Measurements from ENCODE around the gene IL16.
"Not testable (repeated sequence)": the region's sequence is repeated elsewhere in the genome, so short reads cannot be mapped to it uniquely, and the experiment has no call there.

Gene IL16

GRCh38 chr15:81341351-81341750, 144.7 kb downstream of the IL16 start:
- DNase-seq: no peak

- DNase-seq: no peak
Observed at GRCh38 chr15:81343371-81343770, 146.7 kb downstream of the IL16 start.

GRCh38 chr15:81346611-81347010, 149.9 kb downstream of the IL16 start:
- no peak for DNase-seq

GRCh38 chr15:81347910-81348309, 151.2 kb downstream of the IL16 start:
- no peak for DNase-seq

GRCh38 chr15:81348691-81349090, 152.0 kb downstream of the IL16 start:
- not testable (repeated sequence) for DNase-seq

- no peak for DNase-seq
Observed at GRCh38 chr15:81349271-81349670, 152.6 kb downstream of the IL16 start.

- no peak for DNase-seq
Observed at GRCh38 chr15:81351651-81352050, 155.0 kb downstream of the IL16 start.

- no peak for DNase-seq
Observed at GRCh38 chr15:81356252-81356651, 159.6 kb downstream of the IL16 start.

GRCh38 chr15:81357180-81357686, 160.6 kb downstream of the IL16 start:
- DNase-seq: no peak

GRCh38 chr15:81358248-81358647, 161.6 kb downstream of the IL16 start:
- DNase-seq: no peak

- no peak for DNase-seq
Observed at GRCh38 chr15:81360491-81360890, 163.8 kb downstream of the IL16 start.

- no peak for DNase-seq
Observed at GRCh38 chr15:81361891-81362290, 165.2 kb downstream of the IL16 start.

GRCh38 chr15:81362790-81363189, 166.1 kb downstream of the IL16 start:
- no peak for DNase-seq

- DNase-seq: no peak
Observed at GRCh38 chr15:81363276-81363675, 166.6 kb downstream of the IL16 start.

Data from activated CD4-positive, CD25-positive, alpha-beta regulatory T cell (primary cell).